Coronary artery (tissue), 2 donors: ENCODE data around the gene LGR4.
"Not testable (repeated sequence)": the region's sequence is repeated elsewhere in the genome, so short reads cannot be mapped to it uniquely, and the experiment has no call there.

Experiments used
- DNase-seq: peaks from one replicate; pipeline ENCODE4 v3.0.0-alpha.2; 2017; ENCODE audit warnings: low spot score
- H3K27ac ChIP-seq, 2 donors: fragments of 200-600 bp; sonication (generic); one replicate each; pipeline ENCODE4 v1.5.1; 2016 to 2019
- H3K4me3 ChIP-seq: fragments of 200-600 bp; sonication (generic); 2 replicates; pipeline ENCODE4 v1.5.1; 2016; ENCODE audit warnings: mild to moderate bottlenecking, moderate library complexity
- CTCF ChIP-seq: fragments of 200-600 bp; sonication (generic); IDR thresholded peaks from one replicate; pipeline ENCODE4 v1.5.1; 2019; ENCODE audit warnings: antibody characterized with exemption

Gene LGR4

GRCh38 chr11:27350511-27350910, 122.1 kb downstream of the LGR4 start:
- no peak for DNase-seq
- Histone ChIP-seq H3K4me3 (no peak overlapping the region), H3K27ac (no peak overlapping the region)
- TF ChIP-seq CTCF = no peak

DNA sequence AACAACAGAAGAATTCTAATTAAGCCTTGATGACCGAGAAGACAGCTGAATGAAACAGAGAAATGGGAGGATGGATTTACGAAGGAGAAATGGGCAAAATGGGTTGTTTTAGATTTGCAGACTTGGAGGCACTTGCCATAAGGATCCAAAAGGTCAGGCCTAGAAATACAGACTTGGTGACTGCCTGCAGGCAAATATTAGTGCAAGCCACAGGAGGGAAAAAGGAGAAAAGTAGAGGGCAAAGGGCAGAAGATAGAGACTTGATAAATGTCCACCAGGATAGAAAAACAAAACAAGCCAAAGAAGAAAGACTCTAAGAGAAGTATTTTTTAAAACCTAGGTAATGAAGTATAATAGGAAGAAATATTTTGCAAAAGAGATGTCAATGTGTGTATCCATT, 122.7 kb downstream of the LGR4 start:
- no peak overlapping the region for H3K27ac ChIP-seq
- TF ChIP-seq CTCF = no peak
- DNase-seq = no peak
- H3K4me3 ChIP-seq = no peak overlapping the region

DNA sequence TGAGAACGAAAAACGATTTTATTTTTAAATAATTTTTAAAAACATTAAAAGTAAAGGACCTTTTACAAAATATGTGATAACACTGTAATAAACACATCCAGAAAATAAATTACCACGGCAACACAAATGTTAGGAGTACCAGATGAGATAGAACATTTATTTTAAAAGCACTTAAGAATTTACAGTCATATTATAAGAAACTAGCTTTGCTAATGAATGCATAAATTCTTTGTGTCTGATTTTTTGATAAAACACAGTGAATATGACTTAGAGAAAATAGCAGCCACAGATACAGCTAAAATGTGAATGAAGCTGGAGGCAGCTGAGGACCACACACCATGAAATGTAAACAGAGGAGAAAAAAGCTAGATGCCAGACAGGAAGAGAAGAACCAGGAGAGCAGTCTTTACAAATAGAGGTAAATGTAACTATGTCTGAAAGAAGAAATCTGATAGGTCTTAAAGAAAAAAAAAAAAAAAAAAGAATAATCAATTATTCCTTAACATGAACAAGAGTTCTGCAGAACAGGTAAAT, 124.2 kb downstream of the LGR4 start:
- TF ChIP-seq CTCF = no peak
- no peak overlapping the region for H3K4me3 ChIP-seq
- DNase-seq = no peak
- no peak overlapping the region for H3K27ac ChIP-seq

- no peak for TF ChIP-seq CTCF
- Histone ChIP-seq H3K4me3 (no peak overlapping the region), H3K27ac (no peak overlapping the region)
- DNase-seq = no peak
Observed at GRCh38 chr11:27347359-27348339, 124.9 kb downstream of the LGR4 start.

DNA sequence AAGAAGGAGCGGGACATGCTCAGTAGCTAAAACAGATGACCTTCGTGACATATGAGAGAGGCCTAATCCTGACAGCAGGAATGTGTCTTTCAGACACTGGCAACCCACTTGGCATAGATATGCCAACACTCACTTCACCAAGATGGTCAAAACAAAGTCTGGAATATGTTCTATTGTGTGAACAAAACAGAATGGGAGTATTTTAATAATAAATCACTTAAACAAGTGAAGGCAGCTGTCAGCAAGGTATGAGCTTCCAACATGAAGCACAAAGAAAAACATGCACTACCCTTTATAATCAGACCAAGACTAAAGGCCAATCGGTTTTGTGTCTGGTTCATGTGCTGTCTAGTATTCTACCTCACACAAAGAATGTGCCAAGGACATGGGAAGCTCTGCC, 132.6 kb downstream of the LGR4 start:
- DNase-seq = no peak
- no peak for TF ChIP-seq CTCF
- H3K4me3 ChIP-seq = no peak overlapping the region

DNA sequence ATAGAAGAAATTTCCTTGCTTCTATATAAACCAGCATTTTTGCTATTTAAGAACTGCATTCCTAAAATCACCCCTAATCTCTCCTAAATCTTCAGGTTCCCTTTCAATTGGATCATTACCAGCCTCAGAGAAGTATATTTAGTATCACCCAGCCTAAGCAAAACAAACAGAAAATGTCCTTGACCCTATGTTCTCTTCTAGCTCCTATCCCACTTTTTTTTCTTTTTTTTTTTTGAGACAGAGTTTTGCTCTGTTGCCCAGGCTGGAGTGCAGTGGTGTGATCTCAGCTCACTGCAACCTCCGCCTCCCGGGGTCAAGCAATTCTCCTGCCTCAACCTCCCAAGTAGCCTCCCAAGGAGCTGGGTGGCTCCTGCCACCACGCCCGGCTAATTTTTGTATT, 137.8 kb downstream of the LGR4 start:
- H3K4me3 ChIP-seq, H3K27ac ChIP-seq, DNase-seq: not testable (repeated sequence)

More for the DNA sequence above, 132.6 kb downstream of the LGR4 start:
- no peak overlapping the region for H3K27ac ChIP-seq

DNA sequence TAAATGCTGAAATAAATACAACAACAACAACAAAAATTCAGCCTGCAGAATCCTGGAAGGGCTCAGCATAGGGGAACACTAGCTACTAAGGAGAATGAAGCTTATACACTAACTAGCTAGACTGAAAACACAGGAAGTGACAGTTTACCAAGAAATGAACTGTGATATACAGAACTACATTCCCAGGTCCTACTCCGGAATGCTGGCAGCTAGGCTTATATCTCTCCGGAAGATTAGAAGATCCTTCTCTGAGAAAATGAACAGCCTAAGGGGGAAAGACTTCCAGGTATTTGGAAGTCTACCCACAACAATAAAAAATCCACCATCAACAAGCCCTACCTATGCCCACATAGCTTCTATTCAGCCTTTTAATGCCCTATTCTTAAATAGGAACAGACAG, 140.6 kb downstream of the LGR4 start:
- no peak for TF ChIP-seq CTCF
- H3K27ac ChIP-seq = no peak overlapping the region
- no peak overlapping the region for H3K4me3 ChIP-seq
- DNase-seq = no peak
